ENCODE data around the gene ADAT1.
"Not testable (repeated sequence)": the region's sequence is repeated elsewhere in the genome, so short reads cannot be mapped to it uniquely, and the experiment has no call there.

The ADAT1 gene

DNA sequence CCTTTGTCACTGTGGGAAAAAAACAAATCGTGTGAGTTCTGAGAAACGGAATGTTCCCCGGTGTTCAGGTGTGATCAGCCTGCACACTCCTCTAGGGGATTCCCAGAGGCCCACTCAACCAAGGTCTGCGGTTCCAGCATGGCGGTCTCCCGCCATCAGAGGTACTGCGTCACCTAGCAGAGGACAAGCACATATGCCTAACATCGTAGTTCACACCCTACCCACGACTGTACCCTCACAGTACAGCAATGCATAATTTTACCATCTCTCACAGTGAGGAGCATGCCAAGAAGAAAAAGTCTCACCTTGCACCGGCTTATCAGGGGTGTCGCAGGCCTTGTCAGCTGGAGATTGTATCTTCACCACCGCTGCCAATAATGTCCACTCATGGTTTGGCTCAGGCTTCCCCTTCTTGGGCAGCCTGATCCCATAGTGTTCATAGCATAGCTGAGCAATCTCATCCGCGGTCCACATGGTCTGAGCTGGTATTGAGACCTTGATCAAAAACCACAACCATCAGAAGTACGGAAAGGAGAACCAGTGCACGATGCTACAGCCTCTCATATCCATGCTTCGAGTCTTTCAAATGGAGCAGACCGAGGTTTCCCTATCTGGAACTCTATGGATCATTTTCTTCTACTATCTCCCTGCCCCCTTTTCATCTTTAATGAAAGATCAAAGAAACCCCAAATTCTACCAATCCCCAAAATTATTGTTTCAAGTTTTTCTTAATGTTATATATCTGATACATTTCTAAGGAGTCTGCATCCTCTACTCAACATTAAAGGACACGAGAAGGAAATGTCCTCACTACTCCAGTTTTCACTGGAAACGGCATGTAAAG, 2.5 kb downstream of the ADAT1 start:
- peak in 1 of 2 experiments; percentile 9 for DNase-seq

DNA sequence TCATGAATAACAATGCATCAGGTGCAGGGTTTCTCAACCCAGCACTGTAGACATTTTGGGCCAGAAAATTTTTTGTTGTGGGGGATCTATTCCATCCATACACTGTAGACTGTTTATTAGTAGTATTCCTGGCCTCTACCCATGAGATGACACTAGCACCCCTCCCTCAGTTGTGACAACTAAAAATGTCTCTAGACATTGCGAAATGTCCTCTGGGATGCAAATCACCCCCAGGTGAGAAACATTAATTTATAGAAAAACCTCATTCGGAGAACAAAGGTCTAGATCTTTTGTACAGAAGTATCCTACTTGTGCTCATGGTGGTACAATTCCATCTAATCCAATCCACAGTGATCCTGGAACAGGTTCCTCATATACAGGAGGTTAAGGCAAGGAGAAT, 4.3 kb downstream of the ADAT1 start:
- no peak for DNase-seq

DNA sequence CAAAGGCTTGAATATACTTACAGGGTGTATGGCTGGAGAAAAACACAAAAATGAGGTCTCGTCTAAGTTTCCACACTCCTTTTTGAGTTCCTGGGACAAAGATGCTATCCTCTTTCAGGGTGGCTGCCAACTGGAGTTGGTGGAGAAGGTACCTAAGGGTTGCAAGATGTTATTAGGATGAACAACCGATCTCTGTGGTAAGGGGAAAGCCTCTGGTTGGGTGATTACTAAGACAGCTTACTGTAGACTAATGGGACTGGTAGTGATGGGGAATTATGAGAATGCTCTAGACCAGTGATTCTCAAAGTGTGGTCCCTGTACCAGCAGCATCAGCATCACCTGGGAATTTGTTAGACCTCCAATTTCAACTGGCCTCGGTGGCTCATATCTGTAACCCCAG, 6.0 kb downstream of the ADAT1 start:
- no peak for DNase-seq

DNA sequence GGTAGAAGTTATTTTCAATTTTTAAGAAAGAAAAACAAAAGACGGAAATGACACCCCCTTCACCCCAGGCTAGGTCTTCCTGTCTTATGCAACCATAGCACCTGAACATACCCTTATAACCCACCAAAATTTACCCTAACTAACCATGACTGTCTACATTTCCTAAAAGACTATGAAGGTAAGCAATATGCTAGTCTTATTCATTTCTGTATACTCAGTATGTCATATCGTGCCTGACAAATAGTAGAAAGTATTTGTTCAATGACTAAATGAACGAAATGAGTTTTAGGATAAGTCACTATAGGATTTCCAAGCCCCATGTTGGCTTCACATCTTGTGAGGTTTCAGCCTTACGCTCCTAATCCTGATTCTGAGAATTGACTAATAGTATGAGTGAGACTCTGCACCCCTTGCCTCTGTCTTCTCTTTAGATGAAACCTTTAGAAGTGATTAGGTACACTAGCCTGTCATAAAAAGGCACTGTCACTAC, 6.5 kb downstream of the ADAT1 start:
- DNase-seq, result no peak

DNA sequence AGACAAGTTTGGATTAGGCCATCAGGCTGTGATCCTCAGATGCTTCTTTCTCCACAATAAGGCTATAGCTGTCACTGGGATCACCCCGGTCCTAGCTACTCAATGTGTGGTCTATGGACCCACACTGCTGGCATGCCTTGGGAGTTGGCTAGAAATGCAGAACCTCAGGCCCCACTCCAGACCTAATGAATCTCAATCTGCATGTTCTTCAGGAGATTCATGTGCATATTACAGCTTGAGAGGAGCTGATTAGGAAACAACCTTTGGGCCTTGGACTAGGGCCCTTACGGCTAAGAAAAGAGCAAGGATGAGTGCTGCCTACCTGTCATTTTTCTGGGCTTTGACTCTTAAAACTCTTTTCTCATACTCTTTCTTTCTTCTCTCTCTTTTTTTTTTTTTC, 7.5 kb downstream of the ADAT1 start:
- no peak for DNase-seq

DNA sequence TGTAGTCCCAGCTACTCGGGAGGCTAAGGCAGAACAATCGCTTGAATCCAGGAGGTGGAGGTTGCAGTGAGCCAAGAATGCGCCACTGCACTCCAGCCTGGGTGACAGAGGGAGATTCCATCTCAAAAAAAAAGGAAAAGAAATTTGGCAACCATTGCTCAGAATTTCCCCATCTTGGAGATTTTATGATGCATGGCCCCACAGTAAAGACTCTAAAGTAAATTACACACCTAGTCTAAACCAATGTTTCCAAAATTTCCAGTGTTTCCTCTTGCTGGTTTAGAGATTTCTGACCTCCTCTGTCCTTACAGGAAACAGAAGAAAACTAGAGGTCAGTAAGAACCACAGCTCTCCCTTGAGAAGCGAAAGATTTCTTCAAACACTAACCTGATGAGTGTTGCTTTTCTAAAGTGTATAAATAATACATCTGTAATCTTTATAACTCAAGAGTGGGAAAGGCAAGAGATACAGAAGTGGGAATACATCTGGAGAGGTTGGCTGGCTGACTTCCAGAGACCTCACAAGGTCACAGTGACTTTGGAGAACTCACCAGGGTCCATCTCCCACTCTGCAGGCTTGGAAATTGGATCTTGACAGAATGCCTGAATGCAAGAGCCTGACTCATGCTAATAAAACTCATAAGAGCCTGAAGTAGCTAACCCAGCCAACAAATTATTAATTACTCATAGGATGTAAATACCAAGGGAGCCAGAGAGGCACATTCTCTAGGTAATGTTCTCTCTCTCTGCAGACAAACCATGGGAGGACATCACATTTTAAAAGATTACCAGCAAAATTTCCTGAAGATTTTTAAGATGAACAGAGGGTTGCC, 8.8 kb downstream of the ADAT1 start:
- DNase-seq, result no peak

DNA sequence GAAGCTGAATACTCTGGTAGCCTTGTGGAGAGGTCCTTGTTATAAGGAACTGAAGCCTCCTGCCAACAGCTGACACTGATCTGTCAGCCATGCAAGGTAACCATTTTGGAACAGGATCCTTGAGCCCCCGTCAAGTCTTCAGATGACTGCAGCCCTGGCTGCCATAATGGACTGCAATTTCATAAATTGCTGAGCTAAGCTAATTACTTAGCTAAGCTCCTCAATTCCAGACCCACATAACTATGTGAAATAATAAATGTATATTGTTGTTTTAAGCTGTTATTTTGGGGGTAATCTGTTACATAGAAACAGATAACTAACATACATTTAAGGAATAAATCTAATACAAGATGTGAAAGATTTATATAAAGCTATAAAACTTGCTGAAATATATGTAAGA, 16.6 kb downstream of the ADAT1 start:
- DNase-seq, result no peak

DNA sequence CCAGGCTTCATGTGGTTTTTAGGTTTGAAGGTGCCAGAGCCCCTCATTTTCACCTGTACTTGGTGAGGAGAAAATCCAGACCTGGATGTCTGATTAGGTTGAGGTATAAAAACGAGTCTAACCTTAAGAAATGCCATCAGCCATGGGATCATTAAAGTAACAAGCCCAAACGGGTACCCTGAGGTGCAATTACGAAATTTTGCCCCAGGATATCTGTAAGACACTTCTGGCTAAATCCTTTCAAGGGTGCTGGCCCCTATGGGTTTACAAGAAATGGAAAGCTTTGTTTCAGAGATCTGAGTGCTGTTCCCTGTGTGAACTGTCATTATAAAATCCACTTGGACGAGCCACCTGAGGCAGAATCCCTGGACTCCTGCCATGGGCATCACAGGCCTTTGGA, 19.8 kb downstream of the ADAT1 start:
- no peak for DNase-seq

DNA sequence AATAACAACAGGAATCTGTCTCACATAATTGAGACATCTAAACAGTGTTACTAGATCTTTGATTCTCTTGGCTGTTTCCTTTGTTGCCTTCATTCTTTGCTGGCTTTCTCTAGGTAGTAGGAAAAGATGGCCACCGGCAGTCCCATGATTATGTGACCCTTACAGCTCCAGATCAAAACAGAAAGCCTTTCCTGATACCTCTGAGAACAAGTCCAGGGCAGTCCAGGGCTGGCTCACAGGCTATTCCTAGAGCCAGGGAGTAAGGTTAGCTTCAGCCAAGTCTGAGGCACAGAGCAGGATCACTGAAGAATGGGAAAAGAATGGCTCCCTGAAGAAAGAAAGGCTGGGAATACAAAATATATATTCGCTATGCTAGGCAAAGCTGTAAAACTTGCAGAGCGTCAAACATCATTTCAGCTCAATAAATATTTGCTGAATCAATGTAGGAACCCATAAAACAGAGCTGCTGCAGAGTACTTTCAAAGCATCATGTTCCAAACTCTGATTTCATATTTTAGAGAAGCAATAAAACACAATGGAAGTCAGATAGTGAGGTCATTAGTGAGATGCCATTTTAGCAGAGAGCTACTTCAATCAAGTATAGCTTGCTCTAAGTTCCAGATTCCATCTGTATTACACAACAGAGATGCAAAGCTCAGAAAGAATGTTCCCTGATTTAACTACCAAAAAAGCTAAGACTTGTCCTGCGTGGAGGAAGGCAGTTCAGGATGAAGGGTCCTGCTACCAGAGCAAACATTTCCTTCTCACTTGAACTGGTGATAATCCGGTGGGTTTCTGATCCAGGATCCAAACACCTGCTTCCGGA, 23.4 kb downstream of the ADAT1 start:
- DNase-seq, result no peak

DNA sequence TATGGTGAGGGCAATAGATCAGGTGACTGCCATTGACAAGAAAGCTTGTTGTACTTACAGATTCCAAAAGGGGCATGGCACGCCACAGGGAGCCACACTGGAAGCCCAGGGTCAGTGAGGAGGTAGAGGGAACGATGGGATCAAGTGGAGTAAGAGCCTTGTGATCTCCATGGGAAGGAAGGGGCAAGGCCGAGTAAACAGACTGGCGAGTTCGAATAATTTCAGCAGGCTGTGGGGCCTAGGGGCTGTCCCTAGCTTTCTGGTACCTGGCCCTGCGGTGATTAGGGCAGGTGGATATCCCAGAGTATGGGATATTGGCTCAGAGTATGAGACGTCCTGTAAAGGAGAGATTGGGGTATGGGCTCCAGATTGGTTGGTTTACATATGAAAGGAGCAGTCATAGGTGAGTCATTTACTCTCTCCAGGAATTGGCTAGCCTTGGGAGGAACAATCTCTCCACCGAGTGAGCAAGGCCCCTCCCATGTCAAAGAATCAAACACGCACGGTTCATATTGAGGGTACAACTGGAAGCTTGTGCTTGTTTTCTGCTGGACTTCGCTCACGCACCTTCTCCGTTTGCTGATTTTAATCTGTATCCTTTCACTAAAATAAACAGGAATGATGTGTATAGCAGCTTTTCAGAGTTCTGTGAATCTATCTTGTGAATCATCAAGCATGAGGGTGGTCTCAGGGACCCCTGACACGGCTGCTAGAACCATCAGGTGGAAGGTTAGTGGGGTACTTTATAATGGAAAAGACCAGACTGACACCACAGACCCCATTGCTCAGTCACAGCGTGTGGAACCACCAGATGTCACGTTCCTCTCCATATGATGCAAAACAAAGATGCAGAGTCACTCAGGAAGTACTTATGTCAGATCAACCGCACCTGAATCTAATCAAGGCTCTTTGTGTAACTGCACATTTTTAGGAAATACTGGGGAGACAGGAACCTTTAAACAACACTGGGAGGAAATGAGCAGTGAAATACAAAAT, 29.0 kb downstream of the ADAT1 start:
- DNase-seq, result no peak

DNA sequence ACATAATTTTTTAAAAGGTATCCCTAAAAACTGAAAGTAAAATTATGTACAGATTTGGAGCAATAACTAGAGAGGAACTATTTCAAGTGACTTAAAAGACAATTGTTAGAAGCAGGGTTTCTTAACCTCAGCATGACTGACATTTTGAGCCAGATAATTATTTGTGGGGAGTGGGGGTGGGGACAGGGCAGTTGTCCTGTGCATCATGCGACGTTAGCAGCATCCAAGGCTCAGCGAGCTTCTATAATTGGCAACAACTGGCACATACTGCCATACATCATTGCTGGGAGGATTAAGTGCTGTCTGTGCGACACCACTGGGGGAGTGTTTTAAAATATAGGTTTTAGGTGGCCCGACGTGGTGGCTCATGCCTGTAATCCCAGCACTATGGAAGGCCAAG, 29.8 kb downstream of the ADAT1 start:
- DNase-seq, result no peak

DNA sequence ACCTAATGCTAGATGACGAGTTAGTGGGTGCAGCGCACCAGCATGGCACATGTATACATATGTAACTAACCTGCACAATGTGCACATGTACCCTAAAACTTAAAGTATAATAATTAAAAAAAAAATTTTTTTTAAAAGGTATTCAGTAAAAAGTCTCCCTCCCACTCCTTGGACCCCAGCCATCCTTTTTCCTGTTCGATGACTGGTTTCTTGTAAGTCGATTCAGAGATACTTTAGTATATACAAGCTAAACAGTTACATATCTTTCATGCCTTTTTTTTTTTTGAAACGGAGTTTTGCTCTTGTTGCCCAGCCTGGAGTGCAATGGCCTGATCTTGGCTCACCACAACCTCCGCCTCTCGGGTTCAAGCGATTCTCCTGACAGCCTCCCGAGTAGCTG, 31.2 kb downstream of the ADAT1 start:
- DNase-seq, result not testable (repeated sequence)

DNA sequence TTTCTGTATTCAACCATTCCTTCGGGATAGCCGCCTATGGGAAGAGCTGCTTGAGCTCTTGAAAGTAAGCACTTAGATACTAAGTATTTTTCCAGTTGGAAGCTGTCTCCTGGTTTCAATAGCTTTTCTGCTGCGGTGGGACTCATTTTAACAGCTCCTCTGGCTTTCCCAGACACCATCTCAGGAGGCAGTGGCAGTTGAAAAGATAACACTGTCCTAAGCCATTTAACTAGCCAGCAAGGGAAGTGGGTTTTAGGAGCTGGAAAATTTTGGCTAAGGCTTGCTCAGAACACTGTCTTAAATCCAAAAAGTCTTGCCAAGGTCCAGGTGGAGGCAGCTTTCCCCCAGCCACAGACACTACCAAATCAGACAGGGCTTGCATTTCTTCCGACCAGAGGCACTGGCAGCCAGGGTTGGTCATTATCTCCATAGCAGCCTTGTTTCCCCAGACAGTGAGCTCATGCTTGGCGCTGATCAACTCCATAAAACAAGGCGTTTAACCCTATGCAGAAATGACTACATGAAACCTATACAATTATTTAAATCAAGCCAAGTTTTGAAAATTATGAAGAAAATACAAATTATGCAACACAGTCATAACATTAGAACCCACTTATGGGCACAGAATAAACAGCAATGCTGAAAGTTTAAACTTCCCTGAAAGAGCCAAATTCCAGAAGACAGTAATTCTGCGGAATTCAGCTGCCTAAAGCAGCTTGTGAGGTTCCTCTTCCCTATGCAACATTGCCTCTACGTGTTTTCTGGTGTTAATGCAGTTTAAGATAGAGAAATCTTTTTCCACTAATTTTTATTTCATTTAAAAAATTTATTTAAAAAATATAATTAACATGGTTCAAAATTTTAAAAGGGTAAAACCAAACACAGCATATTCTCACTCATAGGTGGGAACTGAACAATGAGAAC, 31.9 kb downstream of the ADAT1 start:
- no peak for DNase-seq

DNA sequence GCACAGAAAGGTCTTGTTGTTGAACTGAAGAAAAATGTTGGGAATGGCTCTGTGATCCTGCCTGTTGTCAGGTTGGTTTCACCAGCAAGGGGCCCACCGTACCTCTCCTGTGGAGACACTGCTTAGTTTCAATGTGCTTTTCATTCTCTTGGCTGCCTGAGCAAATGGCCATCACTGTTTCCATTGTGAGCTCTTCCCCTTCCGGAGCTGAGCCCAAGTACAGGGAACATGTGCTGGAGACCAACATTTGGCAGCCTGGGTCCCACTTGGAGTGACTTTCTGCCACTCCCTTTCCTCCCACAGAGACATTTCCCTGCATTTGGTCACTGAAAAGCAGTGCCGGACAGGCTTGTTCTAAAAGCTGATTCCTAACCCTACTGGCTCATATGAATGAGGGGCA, 33.8 kb downstream of the ADAT1 start:
- DNase-seq, result no peak

DNA sequence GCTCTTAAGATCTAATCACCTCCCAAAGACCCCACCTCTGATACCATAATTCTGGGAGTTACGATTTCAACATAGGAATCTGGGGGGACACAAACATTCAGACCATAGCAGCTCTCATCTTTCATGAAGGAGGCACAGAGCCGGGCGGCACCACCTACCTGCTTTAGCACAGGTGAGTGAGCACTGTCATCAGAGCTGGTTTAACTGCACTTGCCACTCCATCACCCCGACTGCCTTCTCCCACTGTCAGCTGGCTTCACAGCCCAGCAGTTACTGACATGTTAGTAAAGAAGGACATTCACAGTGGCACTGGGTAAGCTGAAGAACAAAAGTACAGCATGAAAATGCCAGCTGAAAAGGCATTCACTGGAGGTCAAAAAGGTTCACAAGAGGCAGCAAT, 34.4 kb downstream of the ADAT1 start:
- no peak for DNase-seq

DNA sequence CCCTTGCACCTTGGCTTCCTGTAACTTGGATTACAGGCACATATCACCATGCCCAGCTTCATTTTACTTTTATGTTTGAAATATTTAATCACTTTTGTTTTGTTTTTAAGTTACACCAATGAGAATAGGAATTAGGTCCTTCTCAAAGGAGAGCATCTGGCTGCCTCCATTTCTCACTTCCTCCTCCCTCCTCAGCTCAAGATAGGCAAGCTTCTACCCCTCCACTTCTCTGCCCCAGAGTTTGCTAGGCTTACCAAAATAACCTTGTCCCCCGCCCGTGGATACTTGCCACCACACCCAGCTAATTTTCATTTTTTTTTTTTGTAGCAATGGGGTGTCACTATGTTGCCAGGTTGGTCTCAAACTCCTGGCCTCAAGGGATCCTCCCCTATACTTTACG, 39.0 kb downstream of the ADAT1 start:
- no peak for DNase-seq

DNA sequence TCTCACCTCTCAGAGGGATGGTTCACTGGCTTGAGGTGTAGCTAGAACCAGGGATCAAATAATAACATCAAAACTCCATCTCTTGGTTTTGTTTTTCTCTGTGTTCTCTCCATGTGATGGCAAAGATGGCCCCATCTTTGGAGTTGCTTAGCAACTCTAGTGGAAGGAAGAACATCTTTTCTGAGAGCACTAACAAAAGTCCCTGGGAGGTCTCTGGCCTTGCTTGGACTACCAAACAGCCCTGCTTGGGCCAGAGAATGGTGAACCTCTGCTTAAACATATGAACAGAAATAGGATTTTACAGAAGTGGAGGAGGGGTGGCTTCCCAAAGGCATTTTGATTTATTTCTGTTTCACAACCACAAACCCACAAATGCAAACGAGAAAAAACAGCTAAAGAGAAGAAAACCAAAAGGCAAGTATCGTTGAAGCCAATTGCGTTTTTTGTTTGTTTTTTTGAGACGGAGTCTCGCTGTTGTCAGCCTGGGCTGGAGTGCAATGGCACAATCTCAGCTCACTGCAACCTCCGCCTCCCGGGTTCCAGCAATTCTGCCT, 43.7 kb downstream of the ADAT1 start:
- DNase-seq, result no peak

DNA sequence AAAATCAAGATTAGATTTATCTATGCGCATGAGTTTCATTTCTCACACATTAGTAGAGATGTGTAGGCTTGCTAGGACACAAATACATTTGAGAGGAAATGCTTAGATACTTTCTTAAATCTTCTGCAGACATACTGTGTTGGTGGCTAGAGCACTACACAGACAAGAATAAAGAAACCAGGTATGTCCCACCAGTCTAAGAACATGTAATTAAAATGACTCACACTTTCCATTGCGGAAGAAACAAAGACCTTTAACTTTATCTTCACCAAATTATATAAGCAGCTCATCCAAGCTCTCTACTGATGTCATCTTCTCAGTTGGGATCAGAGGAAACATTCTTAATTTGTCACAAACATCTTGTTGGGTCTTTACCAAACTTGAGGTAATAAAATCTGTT, 44.4 kb downstream of the ADAT1 start:
- DNase-seq, result no peak

DNA sequence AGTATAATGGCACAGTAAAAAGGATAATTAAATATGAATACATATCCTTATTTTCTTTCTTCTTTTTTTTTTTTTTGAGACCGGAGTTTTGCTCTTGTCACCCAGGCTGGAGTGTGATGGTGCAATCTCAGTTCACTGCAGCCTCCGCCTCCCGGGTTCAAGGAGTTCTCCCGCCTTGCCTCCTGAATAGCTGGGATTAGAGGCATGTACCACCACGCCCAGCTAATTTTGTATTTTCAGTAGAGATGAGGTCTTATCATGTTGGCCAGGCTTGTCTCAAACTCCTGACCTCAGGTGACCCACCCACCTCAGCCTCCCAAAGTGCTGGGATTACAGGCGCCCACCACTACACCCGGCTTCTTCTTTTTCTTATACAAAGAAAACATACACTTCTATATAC, 44.9 kb downstream of the ADAT1 start:
- no peak for DNase-seq

DNA sequence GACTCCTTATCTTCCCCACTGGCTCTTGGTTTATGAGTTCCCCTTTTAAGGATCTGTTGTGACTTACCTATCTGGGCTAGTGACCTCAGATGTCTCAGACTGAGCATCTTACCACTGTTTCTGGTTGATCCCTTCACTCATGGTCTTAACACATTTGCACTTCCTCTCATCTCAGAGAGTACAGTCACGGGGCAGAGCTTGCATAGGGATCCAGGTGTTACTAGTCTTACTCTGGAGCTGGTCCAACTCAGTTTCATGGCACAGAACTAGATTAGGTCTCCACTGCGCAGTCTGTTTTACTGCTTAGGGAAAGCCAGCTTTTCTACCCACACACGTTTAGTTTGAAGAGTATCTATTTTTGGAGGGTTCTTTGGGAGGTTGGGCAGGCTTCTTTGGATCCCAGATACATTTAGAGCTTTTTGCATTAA, 46.7 kb downstream of the ADAT1 start:
- DNase-seq, result no peak

All from stimulated activated CD4-positive, alpha-beta T cell treated with anti-CD3 and anti-CD28 coated beads, Interleukin-4, amount 100 ng/mL, for 4 hours (primary cell).